A549 (cell line): Measurements from ENCODE around the gene GRIP1. TPM values are rescaled to one million over a fixed set of nuclear protein-coding genes. Genes with fewer than 3 reads are reported as not detected.

Experiments used
- ATAC-seq, 2 experiments: fragments of 200-7000 bp in 1 of 2; fragments of >200 bp in 1 of 2; cut with Nextera tagmentation in 1 of 2; cut with Tn5 transposase in 1 of 2; 3 replicates each; pipeline versions ENCODE4 v1.8.0 to v1.9.1; 2018 to 2020; ENCODE audit warnings: mild to moderate bottlenecking in 1 of 2, moderate library complexity in 1 of 2
- CTCF ChIA-PET: fragments of 300-600 bp; sonication (Branson Sonifier 250); formaldehyde crosslinking; extraction: SDS; loops from one replicate; lab custom pipeline; 2021; ENCODE audit warnings: antibody characterized with exemption, inconsistent platforms; lab: Yijun Ruan, JAX
- POLR2A ChIA-PET: fragments of 350-600 bp; formaldehyde crosslinking; extraction: SDS; loops from one replicate; lab custom pipeline; 2021; ENCODE audit warnings: antibody characterized with exemption, inconsistent platforms; lab: Yijun Ruan, JAX
- DNase-seq, 2 experiments: peaks; one replicate each; pipeline versions ENCODE4 v3.0.0 to v3.0.0-alpha.2; 2011 to 2016; ENCODE audit warnings: low read depth in 1 of 2, low spot score in 1 of 2
- FAIRE-seq: peaks from 2 replicates; lab custom pipeline; 2011; peaks lifted over from hg19 to GRCh38; lab: Jason Lieb, UNC
- H3K27ac ChIP-seq, 2 experiments: fragments of >200 bp; sonication (Bioruptor Twin); formaldehyde crosslinking; 3 replicates each; pipeline ENCODE4 v1.5.1; 2016 to 2017
- H3K4me1 ChIP-seq: fragments of >200 bp; sonication (Bioruptor Twin); formaldehyde crosslinking; 3 replicates; pipeline ENCODE4 v1.6.1; 2016
- H3K4me2 ChIP-seq: fragments of >200 bp; sonication (Bioruptor Twin); formaldehyde crosslinking; 3 replicates; pipeline ENCODE4 v1.6.1; 2016
- H3K4me3 ChIP-seq: fragments of >200 bp; sonication (Bioruptor Twin); formaldehyde crosslinking; 3 replicates; pipeline ENCODE4 v1.5.1; 2016
- H3K9me3 ChIP-seq: fragments of >200 bp; sonication (Bioruptor Twin); formaldehyde crosslinking; 3 replicates; pipeline ENCODE4 v1.6.1; 2016
- BCL3 ChIP-seq: fragments of >200 bp; sonication (Bioruptor Twin); formaldehyde crosslinking; IDR thresholded peaks from 3 replicates; pipeline ENCODE4 v1.6.1; 2016
- CHD4 ChIP-seq: fragments of 200-600 bp; sonication (generic); IDR thresholded peaks from 2 replicates; pipeline ENCODE4 v1.6.1; 2016; ENCODE audit warnings: antibody characterized with exemption, mild to moderate bottlenecking, borderline replicate concordance
- E2F6 ChIP-seq: IDR thresholded peaks from 2 replicates; pipeline ENCODE4 v1.6.1; 2012; ENCODE audit warnings: low read depth, borderline replicate concordance
- ESRRA ChIP-seq: fragments of 150-350 bp; IDR thresholded peaks from 2 replicates; pipeline ENCODE4 v1.6.1; 2014; ENCODE audit warnings: mild to moderate bottlenecking, low read length, borderline replicate concordance
- FOSL2 ChIP-seq, 2 experiments: fragments of 450-650 bp in 1 of 2; fragments of >200 bp in 1 of 2; sonication (Bioruptor Twin) in 1 of 2; formaldehyde crosslinking; IDR thresholded peaks; 2 replicates each; pipeline versions ENCODE4 v1.5.0 to v1.6.1; 2016 to 2020; ENCODE audit warnings: mild to moderate bottlenecking in 1 of 2, moderate library complexity in 1 of 2
- GATA3 ChIP-seq: IDR thresholded peaks from 2 replicates; pipeline ENCODE4 v1.6.1; 2012; ENCODE audit warnings: borderline replicate concordance
- KDM5A ChIP-seq: fragments of 200-600 bp; sonication (generic); IDR thresholded peaks from 2 replicates; pipeline ENCODE4 v1.6.1; 2016; ENCODE audit warnings: antibody characterized with exemption, mild to moderate bottlenecking
- MAZ ChIP-seq: fragments of 150-350 bp; IDR thresholded peaks from 2 replicates; pipeline ENCODE4 v1.6.1; 2014; ENCODE audit warnings: antibody characterized with exemption, low read depth, low read length, borderline replicate concordance
- MYC ChIP-seq: IDR thresholded peaks from 2 replicates; pipeline ENCODE4 v1.6.1; 2012; ENCODE audit warnings: mild to moderate bottlenecking, inconsistent platforms, low read length, improper control_type of control experiment, borderline replicate concordance
- NPAS2 ChIP-seq: fragments of 250-450 bp; sonication (Bioruptor Pico); IDR thresholded peaks from 2 replicates; pipeline ENCODE4 v1.8.0; 2022; ENCODE audit warnings: mild to moderate bottlenecking, moderate library complexity, borderline replicate concordance
- POLR2A ChIP-seq: IDR thresholded peaks from 2 replicates; pipeline ENCODE4 v1.6.1; 2012; ENCODE audit warnings: mild to moderate bottlenecking, low read length
- SMC3 ChIP-seq: fragments of >200 bp; sonication (Bioruptor Twin); formaldehyde crosslinking; IDR thresholded peaks from 3 replicates; pipeline ENCODE4 v1.6.1; 2018; ENCODE audit warnings: inconsistent platforms
- USF2 ChIP-seq: fragments of 450-650 bp; IDR thresholded peaks from 2 replicates; pipeline ENCODE4 v1.6.1; 2014; ENCODE audit warnings: antibody characterized with exemption
- WGBS: methylation state at CpG from one replicate; pipeline ENCODE4 v1.1.6; 2017; ENCODE audit errors: missing lambda C conversion rate; 5-methylcytosine and 5-hydroxymethylcytosine counted together
- polyA plus RNA-seq, 4 experiments: library from polyadenylated mRNA; depleted of rRNA in 3 of 4; stranded (reverse); fragments of >200 nt; fragmentation: RNase III in 1 of 4; extraction: RNeasy Plus Mini Kit Qiagen cat#74134 plus additional on column Dnase treatment in 1 of 4; gene quantifications; 2 replicates in 3 of 4; 3 replicates in 1 of 4; pipeline ENCODE4 v1.2.3, GENCODE V29; 2011 to 2017
- small RNA-seq, 6 experiments: library from RNA; depleted of rRNA; stranded (forward); fragments of <200 nt; gene quantifications; one replicate each; pipeline ENCODE3, GENCODE V24; 2012

The GRIP1 gene
- polyA plus RNA-seq, 2 of the 4 experiments (the other 2 are of a cell fraction): 4.6 to 5.8 TPM

GRCh38 chr12:66297923-66298322, 381.0 kb downstream of the GRIP1 start:
- H3K4me1 ChIP-seq: no peaks in the 10 kb centered on the region
- no peak overlapping the region for H3K4me3 ChIP-seq
- ATAC-seq: no peak
- H3K9me3 ChIP-seq: no peaks in the 10 kb centered on the region
- TF ChIP-seq NPAS2 (CRISPR knock-in tag): no peak
- TF ChIP-seq ESRRA: no peak
- no peak for TF ChIP-seq CHD4
- no peak for TF ChIP-seq BCL3
- no peak for TF ChIP-seq KDM5A
- no peak for TF ChIP-seq USF2
- no peak for TF ChIP-seq SMC3
- TF ChIP-seq E2F6: no peak
- TF ChIP-seq POLR2A: no peak
- TF ChIP-seq FOSL2 (IDR thresholded peaks at IDR 0.05): no peak
- no peak for TF ChIP-seq FOSL2 (CRISPR knock-in tag; IDR thresholded peaks at IDR 0.05)
- no peak for TF ChIP-seq MYC
- no peak for TF ChIP-seq GATA3
- no peak for TF ChIP-seq MAZ
- FAIRE-seq: no peak
- ChIA-PET CTCF (no interaction called here), POLR2A (no interaction called here)
- H3K4me2 ChIP-seq: no peak overlapping the region
- DNase-seq: no peak
- no peak overlapping the region for H3K27ac ChIP-seq
- WGBS: 26% methylated on average over 3 of the region's 3 CpGs

Small RNA genes lying within 50 kb of the gene (small RNA-seq; reads per million reads assigned to genes)
- 0 reads per million in 6 experiments for gene OSBPL9P5
